GM12892 (cell line): ENCODE results near the gene CEP128.

Experiments used
- POLR2A ChIP-seq: IDR thresholded peaks from 2 replicates; pipeline ENCODE4 v1.6.1; 2011; ENCODE audit warnings: low read depth, low read length, control low read depth
- POLR2AphosphoS5 ChIP-seq: IDR thresholded peaks from 2 replicates; pipeline ENCODE4 v1.6.1; 2011; ENCODE audit warnings: low read depth, low read length, control low read depth
- TAF1 ChIP-seq: IDR thresholded peaks from 2 replicates; pipeline ENCODE4 v1.6.1; 2011; ENCODE audit warnings: low read depth, mild to moderate bottlenecking, control low read depth, low read length, borderline replicate concordance

GRCh38 chr14:80507292-80507869, 434.2 kb downstream of the CEP128 start:
- TF ChIP-seq POLR2A (no peak), POLR2AphosphoS5 (no peak), TAF1 (no peak)
